GM18951 (cell line): ENCODE results near the gene ANKRD11.
"Not testable (repeated sequence)": the region's sequence is repeated elsewhere in the genome, so short reads cannot be mapped to it uniquely, and the experiment has no call there.

Source experiments
- POLR2A ChIP-seq: IDR thresholded peaks from 4 replicates; pipeline ENCODE4 v1.6.1; 2011; ENCODE audit warnings: mild to moderate bottlenecking; ENCODE audit not compliant: insufficient read length, insufficient read depth; ENCODE audit errors: extremely low read depth
- in situ Hi-C: fragments of 300-500 bp; cut with MboI; formaldehyde crosslinking; loops from one replicate; pipeline ENCODE4 v1.12.0; 2022; ENCODE audit warnings: low sequenced_read_pairs, mixed read lengths, inconsistent platforms; ENCODE audit not compliant: unreplicated experiment

Gene ANKRD11

DNA sequence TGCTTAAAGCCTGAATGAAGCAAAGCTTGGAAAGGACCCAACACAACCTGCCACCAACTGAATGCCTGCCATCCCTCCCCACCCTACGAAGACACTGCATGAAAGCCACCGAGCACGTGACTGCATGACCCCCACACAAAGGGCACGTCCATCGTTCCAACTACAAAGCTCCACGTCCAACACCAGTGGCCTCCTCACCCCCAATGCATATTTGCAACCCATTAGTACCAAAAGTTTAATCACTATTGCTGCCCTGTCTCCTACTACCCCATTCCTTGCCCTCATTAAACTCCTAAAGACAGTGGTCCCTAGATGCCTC lies 43.4 kb downstream of the ANKRD11 start:
- in situ Hi-C loops: no loop called here
- TF ChIP-seq POLR2A: no peak

DNA sequence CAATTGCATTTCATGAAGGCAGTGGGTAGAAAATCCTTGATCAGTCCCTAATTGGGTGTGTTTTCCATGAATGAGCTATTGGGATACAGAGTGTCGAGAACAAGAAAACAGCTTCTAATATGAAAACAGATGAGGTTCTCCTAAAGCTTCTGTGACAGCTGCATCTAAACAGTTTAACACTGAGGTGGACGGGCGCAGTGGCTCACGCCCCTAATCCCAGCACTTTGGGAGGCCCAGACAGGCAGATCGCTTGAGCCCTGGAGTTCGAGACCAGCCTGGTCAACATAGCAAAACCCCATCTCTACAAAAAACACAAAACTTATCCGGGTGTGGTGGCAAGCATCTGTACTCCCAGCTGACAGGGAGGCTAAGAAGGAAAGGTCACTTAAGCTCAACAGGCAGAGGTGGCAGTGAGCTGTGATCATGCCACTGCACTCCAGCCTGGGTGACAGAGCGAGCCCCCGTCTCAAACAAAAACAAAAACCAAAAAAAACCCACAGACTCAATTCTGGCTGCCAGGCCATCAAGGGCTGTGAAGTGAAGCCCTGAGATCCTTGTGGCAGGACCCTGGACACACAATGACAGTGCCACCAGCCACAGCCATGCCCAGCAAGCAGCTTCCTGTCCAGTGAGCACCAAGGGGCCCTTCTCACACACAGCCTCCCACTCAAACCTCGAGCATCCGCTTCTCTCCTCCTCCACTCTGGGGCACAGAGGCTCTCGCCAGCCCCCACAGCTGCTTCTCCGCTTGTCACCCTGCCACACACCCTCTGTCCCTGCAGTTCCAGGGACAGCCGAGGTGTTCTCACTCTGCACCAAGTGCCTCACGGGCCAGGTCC lies 44.0 kb downstream of the ANKRD11 start:
- in situ Hi-C loops: no loop called here
- TF ChIP-seq POLR2A: no peak

DNA sequence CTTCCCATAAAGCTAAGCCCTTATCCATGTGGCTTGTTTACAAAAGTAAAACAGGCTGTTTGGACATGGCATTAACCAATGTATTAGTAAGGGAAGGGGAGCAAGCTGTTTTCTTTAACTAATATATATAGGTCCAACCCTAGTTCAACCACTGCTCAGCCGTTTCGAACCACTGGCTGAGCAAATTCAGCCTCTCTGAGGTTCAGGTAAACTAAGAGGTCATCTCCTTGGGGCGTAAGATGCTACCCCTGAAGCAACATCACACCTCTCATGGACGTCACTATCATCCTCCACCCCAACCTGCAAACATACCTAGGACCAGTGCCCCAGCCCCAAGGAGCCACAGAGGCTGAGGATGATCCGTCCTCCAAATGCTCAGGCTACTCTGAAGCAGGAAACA lies 45.2 kb downstream of the ANKRD11 start:
- in situ Hi-C loops: no loop called here
- no peak for TF ChIP-seq POLR2A

DNA sequence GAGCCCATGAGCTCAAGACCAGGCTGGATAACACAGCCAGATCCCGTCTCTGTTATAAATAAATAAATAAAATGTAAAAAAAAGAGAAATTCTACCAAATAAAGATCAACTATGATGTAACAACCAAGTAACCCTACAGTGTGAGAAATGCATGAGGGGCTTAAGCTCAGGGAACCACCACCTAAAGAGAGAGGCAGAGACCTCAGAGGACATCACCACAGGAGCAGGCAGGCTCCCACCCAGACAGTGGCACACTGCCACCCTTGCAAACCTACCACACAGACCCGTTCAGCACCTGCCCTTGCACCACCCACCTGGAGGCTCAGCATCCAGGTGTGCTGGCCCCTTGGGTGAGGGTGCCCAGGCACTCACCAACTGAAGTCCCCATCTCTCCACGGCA lies 45.6 kb downstream of the ANKRD11 start:
- in situ Hi-C loops: no loop called here
- no peak for TF ChIP-seq POLR2A

DNA sequence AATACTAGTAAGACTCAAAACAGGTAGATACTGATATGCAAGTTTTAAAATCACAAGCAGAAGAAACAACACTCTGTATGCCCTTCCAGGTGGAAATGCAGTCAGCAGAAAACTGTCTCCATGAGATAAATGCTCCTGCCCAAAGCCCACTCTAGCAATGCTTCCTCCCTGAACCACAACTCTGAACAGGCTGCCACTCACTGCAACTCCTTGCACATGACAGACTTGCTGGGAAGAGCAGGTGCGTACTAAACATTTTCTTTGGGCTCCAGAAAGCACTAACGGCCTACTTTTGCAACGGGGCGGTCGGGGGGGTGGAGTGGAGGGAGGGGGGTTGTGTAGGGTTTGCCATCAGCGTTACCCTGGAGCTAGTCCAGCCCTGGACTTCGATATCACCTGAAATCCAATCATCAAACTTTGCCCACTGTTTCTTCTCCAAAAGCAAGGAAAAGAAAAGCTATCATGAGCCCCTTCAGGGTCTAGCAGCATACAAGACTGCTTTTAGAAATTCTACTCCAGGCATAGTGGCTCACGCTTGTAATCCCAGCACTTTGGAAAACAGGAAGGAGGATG lies 46.1 kb downstream of the ANKRD11 start:
- in situ Hi-C loops: no loop called here
- TF ChIP-seq POLR2A: no peak

DNA sequence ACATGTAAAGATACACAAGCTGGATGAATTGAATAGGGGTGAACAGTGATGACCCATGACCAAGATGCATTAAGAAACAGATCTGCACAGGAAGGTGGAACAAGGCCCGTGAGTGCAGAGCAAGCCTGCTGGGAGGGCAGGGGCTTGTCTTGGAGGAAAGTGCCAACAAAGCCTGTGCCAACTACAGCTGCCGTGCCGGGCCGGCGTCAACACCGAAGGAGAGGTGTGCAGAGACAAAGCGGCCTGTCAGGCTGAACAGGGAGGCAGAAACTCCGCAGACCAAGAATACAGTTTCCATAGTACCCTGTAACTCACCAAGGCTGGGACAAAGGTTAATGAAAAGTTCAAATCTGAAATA lies 46.7 kb downstream of the ANKRD11 start:
- in situ Hi-C loops: no loop called here
- no peak for TF ChIP-seq POLR2A

DNA sequence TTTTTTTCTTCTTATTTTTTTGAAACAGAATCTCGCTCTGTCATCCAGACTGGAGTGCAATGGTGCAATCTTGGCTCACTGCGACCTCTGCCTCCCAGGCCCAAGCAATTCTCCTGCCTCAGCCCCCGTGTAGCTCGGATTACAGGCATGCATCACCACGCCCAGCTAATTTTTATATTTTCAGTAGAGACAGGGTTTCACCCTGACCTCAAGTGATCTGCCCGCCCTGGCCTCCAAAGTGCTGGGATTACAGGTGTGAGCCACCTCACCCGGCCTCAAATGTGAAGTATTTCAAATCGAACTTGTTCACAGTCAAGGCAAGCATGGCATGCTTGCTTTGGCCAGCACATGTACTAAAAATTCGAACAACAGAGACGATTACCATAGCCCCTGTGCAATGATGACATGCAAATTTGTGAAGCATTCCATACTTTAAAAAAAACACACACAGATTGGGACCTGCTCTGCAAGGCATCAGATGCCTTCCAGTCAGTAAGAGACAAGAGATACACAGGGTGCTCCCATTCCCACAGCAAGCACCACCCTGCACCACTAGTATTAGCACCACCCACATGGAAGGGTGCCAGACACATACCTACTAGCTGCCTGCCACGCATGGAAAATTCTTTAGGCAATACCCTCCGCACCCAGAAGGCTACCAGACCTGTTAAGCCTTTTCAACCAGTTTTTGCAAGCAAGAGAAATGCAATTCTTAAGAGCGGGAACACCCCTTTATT lies 47.2 kb downstream of the ANKRD11 start:
- TF ChIP-seq POLR2A: no peak
- in situ Hi-C loops: no loop called here

DNA sequence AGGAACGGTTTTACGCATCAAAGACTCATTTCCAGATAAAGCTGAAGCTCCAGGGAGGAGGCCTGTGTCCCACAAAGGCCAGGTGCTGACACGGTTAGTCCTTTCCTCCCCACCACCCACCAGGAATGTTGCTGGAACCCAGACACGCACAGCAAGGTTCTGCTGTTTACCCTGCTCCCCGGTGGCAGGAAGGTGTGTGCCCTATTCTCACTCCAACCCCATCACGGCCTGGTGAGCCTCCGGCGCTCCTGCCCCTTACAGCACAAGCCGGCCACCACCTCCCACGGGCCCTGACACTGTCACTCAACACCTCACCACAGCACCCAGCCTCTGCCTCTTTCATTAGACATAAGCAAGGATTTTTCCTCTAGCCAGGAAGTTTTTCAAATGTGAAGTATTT lies 47.8 kb downstream of the ANKRD11 start:
- TF ChIP-seq POLR2A: no peak
- in situ Hi-C loops: no loop called here

DNA sequence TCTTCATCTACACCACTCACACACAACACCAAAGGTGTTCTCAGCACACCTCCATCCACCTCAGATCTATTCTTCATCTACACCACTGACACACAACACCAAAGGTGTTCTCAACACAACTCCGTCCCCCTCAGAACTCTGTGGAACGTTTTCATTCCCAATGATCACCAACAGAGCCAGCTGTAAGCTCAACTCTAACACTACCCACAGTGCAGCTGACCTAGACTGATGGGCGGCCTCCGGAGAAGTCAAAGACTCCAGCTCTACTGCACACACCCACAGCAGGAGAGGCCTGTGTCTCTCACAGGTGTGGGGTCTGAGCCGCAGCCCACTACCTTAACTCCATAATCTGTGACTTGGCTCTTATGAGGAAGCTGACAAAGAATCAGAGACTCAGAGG lies 50.7 kb downstream of the ANKRD11 start:
- no peak for TF ChIP-seq POLR2A
- in situ Hi-C loops: no loop called here

DNA sequence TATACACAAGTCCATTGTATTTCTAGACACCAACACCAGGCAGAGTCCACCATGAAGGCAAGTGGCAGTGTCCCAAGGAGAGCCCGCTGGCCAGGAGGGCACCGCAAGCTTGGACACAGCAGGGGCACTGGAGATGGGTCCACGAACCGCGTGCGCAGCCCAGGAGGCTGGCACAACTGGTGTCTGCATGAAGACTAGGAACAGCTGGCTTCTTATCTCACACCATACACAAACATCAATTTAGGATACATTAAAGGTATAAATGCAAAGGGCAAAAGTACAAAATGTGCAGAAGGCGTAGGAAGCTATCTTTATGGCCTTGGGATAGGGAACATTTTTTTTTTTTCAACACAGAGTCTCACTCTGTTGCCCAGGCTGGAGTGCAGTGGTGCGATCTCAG lies 52.4 kb downstream of the ANKRD11 start:
- in situ Hi-C loops: no loop called here
- TF ChIP-seq POLR2A: no peak

DNA sequence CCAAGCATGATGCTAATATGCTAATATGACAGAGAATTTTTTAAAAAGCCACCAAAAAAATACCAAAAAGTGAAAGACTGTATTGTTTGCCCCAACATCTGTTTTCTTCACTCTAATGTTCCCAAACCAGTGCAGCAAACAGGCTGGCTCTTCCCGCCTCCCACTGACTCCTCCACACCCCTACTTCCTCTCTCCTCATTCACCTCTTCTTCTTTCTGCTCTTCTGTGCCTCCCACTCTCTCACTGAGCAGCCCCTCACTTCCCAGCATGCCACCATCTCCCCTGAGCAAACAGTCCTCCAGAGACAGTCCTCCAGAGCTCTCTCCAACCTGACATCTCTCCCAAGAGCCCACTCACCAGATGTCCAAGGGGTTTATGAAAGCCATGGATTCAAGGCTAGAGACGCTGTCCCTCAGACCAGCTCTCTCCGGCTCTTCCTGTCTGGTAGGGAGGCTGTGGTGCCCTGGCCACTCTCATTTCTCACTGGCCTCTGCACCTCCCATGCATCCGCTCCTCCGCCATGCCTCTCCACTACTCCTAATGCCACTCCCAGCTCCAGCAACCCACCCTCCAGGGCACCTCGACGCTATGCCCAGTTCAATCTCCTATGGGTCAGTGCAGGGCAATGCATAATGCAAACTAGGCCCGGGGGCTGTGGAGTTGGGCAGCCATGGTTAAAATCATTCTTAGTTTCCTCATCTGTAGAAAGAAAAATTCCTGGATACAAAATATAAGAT lies 52.9 kb downstream of the ANKRD11 start:
- TF ChIP-seq POLR2A: no peak
- in situ Hi-C loops: no loop called here

DNA sequence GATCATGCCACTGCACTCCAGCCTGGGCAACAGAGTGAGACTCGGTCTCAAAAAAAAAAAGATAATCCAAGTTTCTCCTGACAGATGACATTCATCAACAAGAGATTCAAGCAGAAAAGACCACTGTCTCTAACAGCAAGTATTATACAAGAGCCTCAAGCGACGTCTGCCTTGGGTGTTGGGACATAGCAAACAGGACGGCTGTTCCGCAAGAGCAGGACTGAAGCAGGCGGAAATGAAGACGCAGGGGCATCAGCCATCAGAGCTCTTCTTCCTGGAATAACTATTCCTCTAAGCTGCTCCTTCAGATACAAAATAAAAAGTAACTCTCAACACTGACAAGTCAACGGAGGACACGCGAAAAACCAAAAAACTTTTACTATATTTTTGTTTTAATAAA lies 54.0 kb downstream of the ANKRD11 start:
- in situ Hi-C loops: no loop called here
- no peak for TF ChIP-seq POLR2A

DNA sequence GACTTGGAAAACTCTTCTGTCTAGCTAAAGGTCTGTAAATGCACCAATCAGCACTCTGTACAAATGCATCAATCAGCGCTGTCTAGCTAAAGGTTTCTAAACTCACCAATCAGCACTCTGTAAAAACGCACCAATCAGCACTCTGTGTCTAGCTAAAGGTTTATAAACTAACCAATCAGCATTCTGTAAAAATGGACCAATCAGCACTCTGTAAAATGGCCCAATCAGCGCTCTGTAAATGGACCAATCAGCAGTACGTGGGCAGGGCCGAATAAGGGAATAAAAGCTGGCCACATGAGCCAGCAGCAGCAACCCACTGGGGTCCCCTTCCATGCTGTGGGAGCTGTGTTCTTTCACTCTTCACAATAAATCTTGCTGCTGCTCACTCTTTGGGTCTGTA lies 55.3 kb downstream of the ANKRD11 start:
- in situ Hi-C loops: not testable (repeated sequence)

DNA sequence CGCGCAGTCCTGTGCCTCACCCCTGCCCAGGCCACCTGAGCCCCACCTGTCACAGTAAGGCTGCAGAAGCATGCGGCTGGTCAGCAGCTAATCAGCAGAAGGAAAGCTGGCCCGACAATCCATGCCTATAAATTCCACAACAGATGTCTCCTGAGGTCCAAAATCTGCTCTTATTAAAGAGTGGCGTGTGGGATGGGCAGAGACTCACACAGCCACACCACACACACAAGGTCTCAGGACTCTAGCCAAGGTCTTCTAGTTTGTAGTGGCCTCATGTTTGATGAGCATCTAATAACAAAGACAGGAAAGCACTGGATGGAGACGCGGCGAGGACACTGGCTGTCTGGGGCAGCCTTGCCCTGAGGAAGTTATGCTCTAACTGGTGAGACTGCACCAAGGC lies 55.9 kb downstream of the ANKRD11 start:
- no peak for TF ChIP-seq POLR2A
- in situ Hi-C loops: no loop called here

DNA sequence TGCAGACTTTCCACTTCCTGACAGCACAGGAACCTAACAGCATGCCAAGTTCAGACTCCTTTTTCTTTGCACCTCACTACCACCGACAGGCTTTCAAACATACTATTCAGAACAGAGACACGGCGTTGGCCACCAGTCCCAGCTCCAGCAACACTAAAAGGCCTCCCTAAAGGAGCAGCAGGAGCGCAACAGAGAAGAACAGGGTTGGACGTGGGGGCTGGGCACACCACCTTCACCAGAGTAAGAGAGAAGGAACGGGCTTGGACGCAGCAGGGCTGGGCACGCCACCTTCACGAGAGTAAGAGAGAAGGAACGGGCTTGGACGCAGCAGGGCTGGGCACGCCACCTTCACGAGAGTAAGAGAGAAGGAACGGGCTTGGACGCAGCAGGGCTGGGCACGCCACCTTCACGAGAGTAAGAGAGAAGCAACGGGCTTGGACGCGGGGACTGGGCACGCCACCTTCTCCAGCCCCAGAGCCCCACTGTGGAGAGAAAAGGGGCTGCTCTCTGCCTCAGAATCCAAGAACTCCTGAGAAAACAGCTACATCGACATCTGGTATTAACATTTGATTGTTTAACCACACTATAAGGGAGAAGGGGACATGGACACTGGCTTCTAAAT lies 56.9 kb downstream of the ANKRD11 start:
- in situ Hi-C loops: not testable (repeated sequence)
